Neuronal stem cell (in vitro differentiated cells): ENCODE measurements around the gene C2orf69.

Experiments used
- DNase-seq: peaks from one replicate; pipeline ENCODE4 v3.0.0-alpha.2; 2013; ENCODE audit warnings: low spot score
- H2AFZ ChIP-seq: one replicate; pipeline ENCODE4 v1.6.1; 2013; ENCODE audit warnings: mild to moderate bottlenecking, low read length, inconsistent platforms
- H2AK5ac ChIP-seq: 2 replicates; pipeline ENCODE4 v1.6.1; 2013; ENCODE audit warnings: low read depth, mild to moderate bottlenecking, inconsistent platforms, low read length, moderate library complexity, mixed read lengths
- H2BK120ac ChIP-seq: 2 replicates; pipeline ENCODE4 v1.6.1; 2013; ENCODE audit warnings: low read depth, mild to moderate bottlenecking, inconsistent platforms, low read length, moderate library complexity, mixed read lengths
- H2BK12ac ChIP-seq: one replicate; pipeline ENCODE4 v1.6.1; 2013; ENCODE audit warnings: low read length, inconsistent platforms
- H2BK15ac ChIP-seq: 2 replicates; pipeline ENCODE4 v1.6.1; 2013; ENCODE audit warnings: mild to moderate bottlenecking, low read length, inconsistent platforms, mixed read lengths
- H2BK5ac ChIP-seq: one replicate; pipeline ENCODE4 v1.6.1; 2013; ENCODE audit warnings: inconsistent platforms, mild to moderate bottlenecking, low read length, moderate library complexity
- H3K14ac ChIP-seq: one replicate; pipeline ENCODE4 v1.6.1; 2013; ENCODE audit warnings: low read length, inconsistent platforms
- H3K18ac ChIP-seq: 2 replicates; pipeline ENCODE4 v1.6.1; 2013; ENCODE audit warnings: low read length, inconsistent platforms
- H3K23ac ChIP-seq: 2 replicates; pipeline ENCODE4 v1.6.1; 2013; ENCODE audit warnings: low read depth, mild to moderate bottlenecking, mixed read lengths, low read length, inconsistent platforms; ENCODE audit not compliant: poor library complexity
- H3K27ac ChIP-seq: replicated peaks from 3 replicates; pipeline ENCODE4 v1.5.1; 2013; ENCODE audit warnings: low read length, inconsistent platforms
- H3K27me3 ChIP-seq, 3 experiments: 2 replicates each; pipeline ENCODE4 v1.6.1; 2013; ENCODE audit warnings: low read length in 3 of 3, mild to moderate bottlenecking in 2 of 3, inconsistent platforms in 1 of 3, low read depth in 1 of 3, mixed read lengths in 1 of 3, moderate library complexity in 1 of 3; ENCODE audit not compliant: control insufficient read depth in 3 of 3, insufficient read depth in 3 of 3
- H3K36me3 ChIP-seq, 2 donors: replicated peaks in 1 of 2; 2 replicates each; pipeline ENCODE4 v1.6.1; 2013; ENCODE audit warnings: low read length in 2 of 2; ENCODE audit not compliant: control insufficient read depth in 2 of 2, insufficient read depth in 2 of 2
- H3K4ac ChIP-seq: 2 replicates; pipeline ENCODE4 v1.6.1; 2013; ENCODE audit warnings: inconsistent platforms, mild to moderate bottlenecking, low read length, moderate library complexity
- H3K4me1 ChIP-seq, 2 donors: 1 replicate in 1 of 2; 2 replicates in 1 of 2; pipeline ENCODE4 v1.6.1; 2013; ENCODE audit warnings: low read length in 2 of 2, low read depth in 1 of 2; ENCODE audit not compliant: control insufficient read depth in 2 of 2, insufficient read depth in 1 of 2
- H3K4me2 ChIP-seq: one replicate; pipeline ENCODE4 v1.6.1; 2013; ENCODE audit warnings: mild to moderate bottlenecking, low read length, inconsistent platforms; ENCODE audit not compliant: insufficient read depth, poor library complexity, severe bottlenecking
- H3K4me3 ChIP-seq, 2 donors: 2 replicates each; pipeline ENCODE4 v1.5.1; 2013; ENCODE audit warnings: low read length in 2 of 2, mild to moderate bottlenecking in 2 of 2, inconsistent platforms in 1 of 2, moderate library complexity in 1 of 2
- H3K79me1 ChIP-seq: one replicate; pipeline ENCODE4 v1.6.1; 2013; ENCODE audit warnings: low read depth, mild to moderate bottlenecking, inconsistent platforms, low read length, moderate library complexity
- H3K9ac ChIP-seq: one replicate; pipeline ENCODE4 v1.6.1; 2013; ENCODE audit warnings: mild to moderate bottlenecking, low read depth, low read length, inconsistent platforms; ENCODE audit not compliant: poor library complexity
- H3K9me3 ChIP-seq, 2 donors: replicated peaks in 1 of 2; 2 replicates each; pipeline versions ENCODE3 to v1.6.1; 2013; ENCODE audit warnings: low read length in 2 of 2, mild to moderate bottlenecking in 2 of 2, inconsistent platforms in 1 of 2, low read depth in 1 of 2, mixed read lengths in 1 of 2, moderate library complexity in 1 of 2; ENCODE audit not compliant: control insufficient read depth in 2 of 2, insufficient read depth in 1 of 2
- H4K8ac ChIP-seq: one replicate; pipeline ENCODE4 v1.6.1; 2013; ENCODE audit warnings: low read depth, mild to moderate bottlenecking, inconsistent platforms, low read length, moderate library complexity
- H4K91ac ChIP-seq: one replicate; pipeline ENCODE4 v1.6.1; 2013; ENCODE audit warnings: low read length, low read depth, mild to moderate bottlenecking, inconsistent platforms; ENCODE audit not compliant: poor library complexity
- WGBS, 2 donors: extraction: QIAGEN DNeasy Blood & Tissue Kit; methylation state at CpG; one replicate each; pipeline ENCODE4 v1.1.7; 2013; ENCODE audit warnings: missing lambda C conversion rate in 2 of 2, mixed read lengths in 1 of 2; ENCODE audit not compliant: insufficient read length in 2 of 2, insufficient replicate concordance in 1 of 2; ENCODE audit errors: extremely low coverage in 2 of 2; 5-methylcytosine and 5-hydroxymethylcytosine counted together

The C2orf69 gene

DNA sequence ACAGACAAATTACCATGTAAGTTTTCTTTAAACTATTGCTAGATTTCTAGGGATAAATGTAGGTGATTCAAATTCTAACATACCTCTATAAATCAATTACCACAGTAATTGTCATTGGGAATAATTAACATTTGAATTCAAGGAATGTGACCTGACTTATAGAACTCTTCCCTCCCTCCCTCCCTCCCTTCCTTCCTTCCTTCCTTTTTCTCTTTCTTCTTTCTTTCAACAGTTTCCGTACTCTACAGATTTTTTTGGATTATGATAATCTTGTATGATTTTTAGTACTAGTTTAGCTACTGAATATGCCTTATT, 41.9 kb upstream of the C2orf69 start:
- Histone ChIP-seq H3K27ac (no peak overlapping the region), H2BK120ac (no peak overlapping the region), H2BK15ac (no peak overlapping the region), H3K79me1 (no peaks in the 10 kb centered on the region), H3K4me3 (no peak overlapping the region), H3K4me1 (peaks cover 0 to 4% of the 10 kb centered on the region in 2 donors), H3K9ac (no peak overlapping the region), H2BK12ac (no peak overlapping the region), H2BK5ac (no peak overlapping the region), H3K36me3 (no peaks in the 10 kb centered on the region), H3K9me3 (peaks cover 0 to 2% of the 10 kb centered on the region in 2 donors), H3K4me2 (no peak overlapping the region), H3K14ac (no peak overlapping the region), H2AK5ac (no peak overlapping the region), H4K91ac (no peak overlapping the region), H3K27me3 (peaks cover 0 to 15% (median 0%) of the 10 kb centered on the region in 3 experiments), H4K8ac (no peak overlapping the region), H3K23ac (no peak overlapping the region), H3K18ac (no peak overlapping the region), H2AFZ (peak overlapping the region; percentile 11), H3K4ac (no peak overlapping the region)
- no peak for DNase-seq
- no CpG with 5 or more reads among the region's 1 CpG for WGBS, 2 donors

DNA sequence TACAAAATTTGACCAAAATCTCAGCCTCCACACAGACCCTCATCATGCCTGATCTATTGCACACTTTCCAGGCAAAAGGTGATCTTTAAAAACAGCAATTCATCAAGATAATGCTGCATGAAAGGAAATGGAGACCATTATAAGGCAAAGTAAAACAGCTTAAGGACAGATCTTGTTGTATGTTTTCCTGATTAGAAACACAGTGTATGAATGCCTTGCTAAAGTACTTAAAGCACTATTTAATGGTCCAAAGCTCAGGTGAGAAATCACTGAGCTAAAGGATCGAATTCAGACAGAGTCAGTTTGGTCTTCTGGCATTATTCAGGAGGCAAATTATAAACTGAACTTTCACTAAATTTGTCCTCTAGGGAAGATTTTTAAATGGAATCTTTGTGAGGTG, 41.4 kb upstream of the C2orf69 start:
- Histone ChIP-seq H2AFZ (peak overlapping the region; percentile 11), H2BK15ac (no peak overlapping the region), H3K79me1 (no peaks in the 10 kb centered on the region), H3K4me3 (no peak overlapping the region), H3K36me3 (no peaks in the 10 kb centered on the region), H3K18ac (no peak overlapping the region), H4K91ac (no peak overlapping the region), H3K4me2 (no peak overlapping the region), H3K27ac (no peak overlapping the region), H2BK12ac (no peak overlapping the region), H2AK5ac (no peak overlapping the region), H3K9ac (no peak overlapping the region), H3K4ac (no peak overlapping the region), H3K27me3 (peaks cover 0 to 13% (median 0%) of the 10 kb centered on the region in 3 experiments), H3K4me1 (peaks cover 0 to 4% of the 10 kb centered on the region in 2 donors), H2BK5ac (no peak overlapping the region), H2BK120ac (no peak overlapping the region), H3K23ac (no peak overlapping the region), H3K9me3 (peaks cover 0 to 4% of the 10 kb centered on the region in 2 donors), H4K8ac (no peak overlapping the region), H3K14ac (no peak overlapping the region)
- DNase-seq: no peak
- no CpG with 5 or more reads among the region's 1 CpG for WGBS, 2 donors

DNA sequence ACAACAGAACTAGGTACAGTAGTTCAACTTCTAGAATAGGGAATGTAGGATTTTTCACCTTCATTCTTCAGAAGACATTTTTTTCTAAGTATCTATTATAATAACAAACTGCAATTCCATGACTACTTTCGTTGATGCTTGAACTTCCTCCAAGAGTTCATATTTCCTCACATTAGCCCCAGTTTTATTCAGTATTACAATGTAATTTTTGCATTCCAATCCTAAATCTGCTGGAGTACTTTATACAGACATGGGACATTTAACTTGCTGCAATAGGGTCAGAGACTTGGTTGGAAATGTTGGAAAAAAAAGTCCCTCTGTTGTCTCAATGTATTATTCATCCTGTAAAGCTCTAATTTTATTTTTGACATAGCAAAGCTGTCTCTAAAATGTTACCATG, 40.5 kb upstream of the C2orf69 start:
- H2BK15ac ChIP-seq: no peak overlapping the region
- H3K4ac ChIP-seq: no peak overlapping the region
- no peak overlapping the region for H2AFZ ChIP-seq
- H2AK5ac ChIP-seq: no peak overlapping the region
- no peak overlapping the region for H2BK120ac ChIP-seq
- no peak overlapping the region for H2BK5ac ChIP-seq
- no peak overlapping the region for H3K4me2 ChIP-seq
- H3K9ac ChIP-seq: no peak overlapping the region
- H3K14ac ChIP-seq: no peak overlapping the region
- no peak overlapping the region for H3K23ac ChIP-seq
- H2BK12ac ChIP-seq: no peak overlapping the region
- no CpG with 5 or more reads among the region's 1 CpG for WGBS, 2 donors
- H3K18ac ChIP-seq: no peak overlapping the region
- no peak overlapping the region for H3K4me3 ChIP-seq
- H3K27me3 ChIP-seq: peaks cover 0 to 4% (median 0%) of the 10 kb centered on the region in 3 experiments
- H3K27ac ChIP-seq: no peak overlapping the region
- no peaks in the 10 kb centered on the region for H3K36me3 ChIP-seq
- H3K9me3 ChIP-seq: peaks cover 0 to 9% of the 10 kb centered on the region in 2 donors
- no peaks in the 10 kb centered on the region for H3K79me1 ChIP-seq
- no peak overlapping the region for H4K8ac ChIP-seq
- peaks cover 0 to 4% of the 10 kb centered on the region in 2 donors for H3K4me1 ChIP-seq
- H4K91ac ChIP-seq: no peak overlapping the region
- DNase-seq: no peak

DNA sequence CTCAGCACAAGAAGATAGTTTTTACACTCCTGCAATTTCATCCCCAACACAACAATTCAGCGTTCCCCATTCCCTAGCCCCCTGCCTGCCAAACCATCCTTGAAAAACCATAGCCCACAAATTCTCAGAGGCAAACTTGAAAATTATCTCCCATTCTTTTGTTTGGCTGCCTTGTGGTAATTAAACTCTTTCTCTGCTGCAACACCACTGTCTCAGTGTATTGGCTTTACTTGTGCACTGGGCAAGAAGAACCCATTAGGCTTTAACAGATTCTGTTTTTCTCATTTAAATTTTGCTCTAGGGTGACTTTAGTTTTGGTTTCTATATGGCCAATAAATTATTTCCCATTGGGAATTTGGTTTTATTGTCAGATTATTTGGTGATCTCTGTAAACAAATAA, 36.9 kb upstream of the C2orf69 start:
- H3K27ac ChIP-seq: no peak overlapping the region
- H3K9me3 ChIP-seq: peaks cover 4 to 9% of the 10 kb centered on the region in 2 donors
- DNase-seq: no peak
- WGBS, 2 donors: no CpG with 5 or more reads among the region's 1 CpG
- no peak overlapping the region for H4K91ac ChIP-seq
- no peak overlapping the region for H3K4me3 ChIP-seq
- H3K23ac ChIP-seq: no peak overlapping the region
- no peaks in the 10 kb centered on the region for H3K27me3 ChIP-seq
- H2BK5ac ChIP-seq: no peak overlapping the region
- no peak overlapping the region for H4K8ac ChIP-seq
- no peak overlapping the region for H2AK5ac ChIP-seq
- H3K4ac ChIP-seq: no peak overlapping the region
- no peak overlapping the region for H3K4me2 ChIP-seq
- H3K14ac ChIP-seq: no peak overlapping the region
- H3K79me1 ChIP-seq: no peaks in the 10 kb centered on the region
- H2BK12ac ChIP-seq: no peak overlapping the region
- H2BK120ac ChIP-seq: no peak overlapping the region
- peaks cover 0 to 4% of the 10 kb centered on the region in 2 donors for H3K4me1 ChIP-seq
- H2BK15ac ChIP-seq: no peak overlapping the region
- no peak overlapping the region for H2AFZ ChIP-seq
- no peak overlapping the region for H3K18ac ChIP-seq
- H3K9ac ChIP-seq: no peak overlapping the region
- H3K36me3 ChIP-seq: no peaks in the 10 kb centered on the region
